Astrocyte (in vitro differentiated cells and primary cell): ENCODE measurements around the gene METTL16. TPM values are rescaled to one million over a fixed set of nuclear protein-coding genes. Genes with fewer than 3 reads are reported as not detected.

Experiments used
- DNase-seq: peaks from one replicate; pipeline ENCODE4 v3.0.0-alpha.2; 2010; ENCODE audit warnings: low read depth
- FAIRE-seq: peaks from 2 replicates; lab custom pipeline; 2011; peaks lifted over from hg19 to GRCh38; lab: Jason Lieb, UNC
- H2AFZ ChIP-seq: 2 replicates; pipeline ENCODE4 v1.6.0; 2012; ENCODE audit warnings: low read depth, low read length, inconsistent platforms
- H3K27ac ChIP-seq: 2 replicates; pipeline ENCODE4 v1.5.1; 2011; ENCODE audit warnings: low read depth, low read length, inconsistent platforms
- H3K27me3 ChIP-seq: 2 replicates; pipeline ENCODE4 v1.6.0; 2011; ENCODE audit warnings: low read length, inconsistent platforms; ENCODE audit not compliant: insufficient read depth
- H3K36me3 ChIP-seq: 2 replicates; pipeline ENCODE4 v1.5.1; 2011; ENCODE audit warnings: low read length, inconsistent platforms; ENCODE audit not compliant: insufficient read depth
- H3K4me1 ChIP-seq: 2 replicates; pipeline ENCODE4 v1.5.1; 2011; ENCODE audit warnings: low read length, inconsistent platforms; ENCODE audit not compliant: insufficient read depth
- H3K4me2 ChIP-seq: 2 replicates; pipeline ENCODE4 v1.6.0; 2012; ENCODE audit warnings: low read length, inconsistent platforms
- H3K4me3 ChIP-seq: 2 replicates; pipeline ENCODE4 v1.5.1; 2011; ENCODE audit warnings: low read depth, mild to moderate bottlenecking, low read length, inconsistent platforms; ENCODE audit not compliant: insufficient read depth
- H3K79me2 ChIP-seq: 2 replicates; pipeline ENCODE4 v1.6.0; 2012; ENCODE audit warnings: mild to moderate bottlenecking, low read length, inconsistent platforms; ENCODE audit not compliant: insufficient read depth
- H3K9ac ChIP-seq: 2 replicates; pipeline ENCODE4 v1.6.0; 2012; ENCODE audit warnings: mild to moderate bottlenecking, low read length, inconsistent platforms
- H3K9me3 ChIP-seq: 2 replicates; pipeline ENCODE4 v1.5.1; 2012; ENCODE audit warnings: low read depth, mild to moderate bottlenecking, low read length, inconsistent platforms; ENCODE audit not compliant: insufficient read depth
- H4K20me1 ChIP-seq: 2 replicates; pipeline ENCODE4 v1.6.0; 2012; ENCODE audit warnings: low read length, inconsistent platforms; ENCODE audit not compliant: insufficient read depth
- H3K27ac Mint-ChIP-seq: one replicate; pipeline ENCODE4 v1.8.0; 2021; ENCODE audit warnings: mild to moderate bottlenecking, mixed read lengths; ENCODE audit not compliant: unreplicated experiment
- H3K27me3 Mint-ChIP-seq: one replicate; pipeline ENCODE4 v1.8.0; 2021; ENCODE audit warnings: low read depth, mixed read lengths; ENCODE audit not compliant: unreplicated experiment
- H3K36me3 Mint-ChIP-seq: one replicate; pipeline ENCODE4 v1.8.0; 2021; ENCODE audit warnings: low read depth, mixed read lengths; ENCODE audit not compliant: unreplicated experiment
- H3K4me1 Mint-ChIP-seq: one replicate; pipeline ENCODE4 v1.8.0; 2021; ENCODE audit warnings: low read depth, mixed read lengths; ENCODE audit not compliant: unreplicated experiment
- H3K4me3 Mint-ChIP-seq: one replicate; pipeline ENCODE4 v1.8.0; 2021; ENCODE audit warnings: mild to moderate bottlenecking, moderate library complexity, mixed read lengths; ENCODE audit not compliant: unreplicated experiment
- H3K9me3 Mint-ChIP-seq: one replicate; pipeline ENCODE4 v1.8.0; 2021; ENCODE audit warnings: mild to moderate bottlenecking, mixed read lengths; ENCODE audit not compliant: unreplicated experiment
- CTCF ChIP-seq: IDR thresholded peaks from 2 replicates; pipeline ENCODE4 v1.5.1; 2011; ENCODE audit warnings: low read depth, mild to moderate bottlenecking, inconsistent platforms, low read length, moderate library complexity; ENCODE audit not compliant: insufficient read depth
- EZH2 ChIP-seq: IDR thresholded peaks from 2 replicates; pipeline ENCODE4 v1.6.1; 2012; ENCODE audit warnings: mild to moderate bottlenecking, low read length, inconsistent platforms; ENCODE audit not compliant: insufficient read depth
- total RNA-seq: library from RNA; stranded (reverse); gene quantifications from 2 replicates; pipeline ENCODE4 v1.2.1, GENCODE V29; 2021

METTL16 gene
- total RNA-seq, 1 donor from 2014 or later = 28.4 TPM

DNA sequence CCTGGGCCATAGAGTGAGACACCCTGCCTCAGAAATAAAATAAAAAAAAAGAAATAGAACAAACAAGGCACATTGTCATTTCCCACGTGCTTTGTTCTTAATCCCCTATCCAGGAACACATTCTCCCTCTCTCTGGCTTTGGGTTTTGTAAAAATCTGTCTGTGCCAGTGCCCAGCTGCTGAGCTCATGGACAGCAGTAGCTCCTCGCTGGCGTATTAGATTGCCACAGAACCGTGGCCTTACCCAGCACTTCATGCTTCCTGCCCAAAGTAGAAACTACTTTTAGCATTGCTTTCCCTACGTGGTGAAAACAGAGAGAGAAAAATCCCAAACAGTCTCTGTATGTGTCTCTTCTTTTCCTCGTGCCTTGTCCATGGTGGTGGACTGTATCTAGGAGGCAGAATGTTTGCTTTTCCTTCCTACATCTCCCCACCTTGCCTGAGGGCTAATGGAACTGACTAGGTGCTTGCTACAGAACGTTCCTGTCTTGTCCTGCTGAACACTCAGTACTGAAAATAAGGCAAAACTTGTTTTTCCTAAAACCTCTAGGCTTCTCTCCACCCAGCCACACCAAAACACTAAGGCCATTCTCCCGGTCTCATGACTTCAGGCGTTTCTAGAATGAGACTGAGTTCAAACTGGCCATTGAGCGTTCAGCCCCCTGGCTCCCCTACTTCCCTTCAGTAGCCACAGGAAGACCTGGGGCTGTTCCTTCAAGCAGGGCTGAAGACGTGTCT, 137.0 kb downstream of the METTL16 start:
- Histone ChIP-seq H2AFZ (no peak overlapping the region), H3K4me1 (no peaks in the 10 kb centered on the region), H3K27ac (no peak overlapping the region), H3K36me3 (peaks cover 5% of the 10 kb centered on the region), H3K4me2 (no peak overlapping the region), H3K27me3 (no peaks in the 10 kb centered on the region), H4K20me1 (no peaks in the 10 kb centered on the region), H3K9ac (no peak overlapping the region), H3K9me3 (no peaks in the 10 kb centered on the region), H3K4me3 (no peak overlapping the region), H3K79me2 (no peaks in the 10 kb centered on the region)
- Mint-ChIP-seq H3K36me3 (peaks cover 15% of the 10 kb centered on the region), H3K9me3 (no peaks in the 10 kb centered on the region), H3K4me3 (no peak overlapping the region), H3K4me1 (peaks cover 2% of the 10 kb centered on the region), H3K27ac (no peak overlapping the region), H3K27me3 (no peaks in the 10 kb centered on the region)
- TF ChIP-seq CTCF (no peak), EZH2 (no peak)
- DNase-seq (no peak), FAIRE-seq (no peak)

GRCh38 chr17:2373179-2373578, 138.5 kb downstream of the METTL16 start:
- Histone ChIP-seq H3K9me3 (no peaks in the 10 kb centered on the region), H3K27me3 (no peaks in the 10 kb centered on the region), H3K36me3 (peaks cover 5% of the 10 kb centered on the region), H3K79me2 (no peaks in the 10 kb centered on the region), H3K4me1 (no peaks in the 10 kb centered on the region), H3K9ac (no peak overlapping the region), H4K20me1 (peaks cover 7% of the 10 kb centered on the region), H3K27ac (no peak overlapping the region), H3K4me2 (no peak overlapping the region), H2AFZ (no peak overlapping the region), H3K4me3 (no peak overlapping the region)
- FAIRE-seq (no peak), DNase-seq (no peak)
- no peaks in the 10 kb centered on the region for H3K9me3 Mint-ChIP-seq
- TF ChIP-seq CTCF = no peak
- TF ChIP-seq EZH2 = no peak
- H3K4me3 Mint-ChIP-seq = no peak overlapping the region
- peaks cover 2% of the 10 kb centered on the region for H3K4me1 Mint-ChIP-seq
- H3K36me3 Mint-ChIP-seq = peaks cover 12% of the 10 kb centered on the region
- no peaks in the 10 kb centered on the region for H3K27me3 Mint-ChIP-seq
- H3K27ac Mint-ChIP-seq = no peak overlapping the region

GRCh38 chr17:2372681-2373080, 139.0 kb downstream of the METTL16 start:
- DNase-seq (no peak), FAIRE-seq (no peak)
- Histone ChIP-seq H3K36me3 (peaks cover 5% of the 10 kb centered on the region), H3K4me2 (no peak overlapping the region), H3K9ac (no peak overlapping the region), H3K27ac (no peak overlapping the region), H3K79me2 (no peaks in the 10 kb centered on the region), H3K4me1 (no peaks in the 10 kb centered on the region), H3K9me3 (no peaks in the 10 kb centered on the region), H3K27me3 (no peaks in the 10 kb centered on the region), H4K20me1 (peaks cover 12% of the 10 kb centered on the region), H2AFZ (no peak overlapping the region), H3K4me3 (no peak overlapping the region)
- Mint-ChIP-seq H3K4me1 (peaks cover 2% of the 10 kb centered on the region), H3K9me3 (no peaks in the 10 kb centered on the region), H3K27me3 (no peaks in the 10 kb centered on the region), H3K36me3 (peaks cover 11% of the 10 kb centered on the region), H3K4me3 (no peak overlapping the region), H3K27ac (no peak overlapping the region)
- TF ChIP-seq EZH2 = no peak
- no peak for TF ChIP-seq CTCF
